Astrocyte (in vitro differentiated cells and primary cell): ENCODE data around the gene MMEL1. TPM values are rescaled to one million over a fixed set of nuclear protein-coding genes. Genes with fewer than 3 reads are reported as not detected.

Source experiments
- DNase-seq: peaks from one replicate; pipeline ENCODE4 v3.0.0-alpha.2; 2010; ENCODE audit warnings: low read depth
- FAIRE-seq: peaks from 2 replicates; lab custom pipeline; 2011; peaks lifted over from hg19 to GRCh38; lab: Jason Lieb, UNC
- H2AFZ ChIP-seq: 2 replicates; pipeline ENCODE4 v1.6.0; 2012; ENCODE audit warnings: low read depth, low read length, inconsistent platforms
- H3K27ac ChIP-seq: 2 replicates; pipeline ENCODE4 v1.5.1; 2011; ENCODE audit warnings: low read depth, low read length, inconsistent platforms
- H3K27me3 ChIP-seq: 2 replicates; pipeline ENCODE4 v1.6.0; 2011; ENCODE audit warnings: low read length, inconsistent platforms; ENCODE audit not compliant: insufficient read depth
- H3K36me3 ChIP-seq: 2 replicates; pipeline ENCODE4 v1.5.1; 2011; ENCODE audit warnings: low read length, inconsistent platforms; ENCODE audit not compliant: insufficient read depth
- H3K4me1 ChIP-seq: 2 replicates; pipeline ENCODE4 v1.5.1; 2011; ENCODE audit warnings: low read length, inconsistent platforms; ENCODE audit not compliant: insufficient read depth
- H3K4me2 ChIP-seq: 2 replicates; pipeline ENCODE4 v1.6.0; 2012; ENCODE audit warnings: low read length, inconsistent platforms
- H3K4me3 ChIP-seq: 2 replicates; pipeline ENCODE4 v1.5.1; 2011; ENCODE audit warnings: low read depth, mild to moderate bottlenecking, low read length, inconsistent platforms; ENCODE audit not compliant: insufficient read depth
- H3K79me2 ChIP-seq: 2 replicates; pipeline ENCODE4 v1.6.0; 2012; ENCODE audit warnings: mild to moderate bottlenecking, low read length, inconsistent platforms; ENCODE audit not compliant: insufficient read depth
- H3K9ac ChIP-seq: 2 replicates; pipeline ENCODE4 v1.6.0; 2012; ENCODE audit warnings: mild to moderate bottlenecking, low read length, inconsistent platforms
- H3K9me3 ChIP-seq: 2 replicates; pipeline ENCODE4 v1.5.1; 2012; ENCODE audit warnings: low read depth, mild to moderate bottlenecking, low read length, inconsistent platforms; ENCODE audit not compliant: insufficient read depth
- H4K20me1 ChIP-seq: 2 replicates; pipeline ENCODE4 v1.6.0; 2012; ENCODE audit warnings: low read length, inconsistent platforms; ENCODE audit not compliant: insufficient read depth
- H3K27ac Mint-ChIP-seq: one replicate; pipeline ENCODE4 v1.8.0; 2021; ENCODE audit warnings: mild to moderate bottlenecking, mixed read lengths; ENCODE audit not compliant: unreplicated experiment
- H3K27me3 Mint-ChIP-seq: one replicate; pipeline ENCODE4 v1.8.0; 2021; ENCODE audit warnings: low read depth, mixed read lengths; ENCODE audit not compliant: unreplicated experiment
- H3K36me3 Mint-ChIP-seq: one replicate; pipeline ENCODE4 v1.8.0; 2021; ENCODE audit warnings: low read depth, mixed read lengths; ENCODE audit not compliant: unreplicated experiment
- H3K4me1 Mint-ChIP-seq: one replicate; pipeline ENCODE4 v1.8.0; 2021; ENCODE audit warnings: low read depth, mixed read lengths; ENCODE audit not compliant: unreplicated experiment
- H3K4me3 Mint-ChIP-seq: one replicate; pipeline ENCODE4 v1.8.0; 2021; ENCODE audit warnings: mild to moderate bottlenecking, moderate library complexity, mixed read lengths; ENCODE audit not compliant: unreplicated experiment
- H3K9me3 Mint-ChIP-seq: one replicate; pipeline ENCODE4 v1.8.0; 2021; ENCODE audit warnings: mild to moderate bottlenecking, mixed read lengths; ENCODE audit not compliant: unreplicated experiment
- CTCF ChIP-seq: IDR thresholded peaks from 2 replicates; pipeline ENCODE4 v1.5.1; 2011; ENCODE audit warnings: low read depth, mild to moderate bottlenecking, inconsistent platforms, low read length, moderate library complexity; ENCODE audit not compliant: insufficient read depth
- EZH2 ChIP-seq: IDR thresholded peaks from 2 replicates; pipeline ENCODE4 v1.6.1; 2012; ENCODE audit warnings: mild to moderate bottlenecking, low read length, inconsistent platforms; ENCODE audit not compliant: insufficient read depth
- total RNA-seq: library from RNA; stranded (reverse); gene quantifications from 2 replicates; pipeline ENCODE4 v1.2.1, GENCODE V29; 2021

The MMEL1 gene
- total RNA-seq, 1 donor from 2014 or later: not detected

- Histone ChIP-seq H3K9me3 (no peaks in the 10 kb centered on the region), H3K79me2 (no peaks in the 10 kb centered on the region), H3K27ac (no peak overlapping the region), H3K36me3 (no peaks in the 10 kb centered on the region), H3K4me1 (no peaks in the 10 kb centered on the region), H3K4me2 (no peak overlapping the region), H3K4me3 (no peak overlapping the region), H4K20me1 (no peaks in the 10 kb centered on the region), H2AFZ (no peak overlapping the region), H3K27me3 (no peaks in the 10 kb centered on the region), H3K9ac (no peak overlapping the region)
- TF ChIP-seq CTCF (no peak), EZH2 (no peak)
- DNase-seq (no peak), FAIRE-seq (no peak)
- Mint-ChIP-seq H3K36me3 (no peaks in the 10 kb centered on the region), H3K4me3 (no peak overlapping the region), H3K27ac (no peak overlapping the region), H3K4me1 (peaks cover 5% of the 10 kb centered on the region), H3K27me3 (peaks cover 12% of the 10 kb centered on the region), H3K9me3 (no peaks in the 10 kb centered on the region)
Measured at GRCh38 chr1:2561898-2562895, 70.6 kb downstream of the MMEL1 start.

DNA sequence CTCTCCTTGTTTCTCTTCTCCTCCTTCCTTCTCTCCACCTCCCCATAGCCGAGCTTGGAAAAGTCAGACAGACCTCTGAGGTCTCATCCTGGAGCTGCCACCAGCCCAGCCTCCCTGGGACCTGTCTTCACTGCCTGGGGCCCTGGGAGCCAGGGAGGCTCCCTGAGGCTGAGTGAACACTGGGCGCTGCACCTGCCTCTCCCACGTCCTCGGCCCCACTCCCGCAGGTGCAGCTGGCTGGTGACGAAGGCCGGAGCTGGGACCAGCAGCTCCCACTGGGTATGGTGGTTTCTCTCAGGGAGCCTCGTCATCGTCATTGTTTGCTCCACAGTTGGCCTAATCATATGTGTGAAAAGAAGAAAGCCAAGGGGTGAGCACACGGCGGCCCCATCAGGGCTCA lies 71.4 kb downstream of the MMEL1 start:
- DNase-seq: no peak
- TF ChIP-seq EZH2 (no peak), CTCF (no peak)
- FAIRE-seq: no peak
- Histone ChIP-seq H3K79me2 (no peaks in the 10 kb centered on the region), H3K27me3 (no peaks in the 10 kb centered on the region), H3K36me3 (no peaks in the 10 kb centered on the region), H3K9me3 (no peaks in the 10 kb centered on the region), H3K4me1 (peaks cover 2% of the 10 kb centered on the region), H2AFZ (no peak overlapping the region), H3K27ac (no peak overlapping the region), H3K9ac (no peak overlapping the region), H3K4me2 (no peak overlapping the region), H3K4me3 (no peak overlapping the region), H4K20me1 (no peaks in the 10 kb centered on the region)
- no peak overlapping the region for H3K4me3 Mint-ChIP-seq
- H3K4me1 Mint-ChIP-seq: peaks cover 5% of the 10 kb centered on the region
- H3K27me3 Mint-ChIP-seq: peaks cover 15% of the 10 kb centered on the region
- no peaks in the 10 kb centered on the region for H3K9me3 Mint-ChIP-seq
- no peak overlapping the region for H3K27ac Mint-ChIP-seq
- no peaks in the 10 kb centered on the region for H3K36me3 Mint-ChIP-seq
